Measurements from ENCODE around the gene SH3GLB1.

Gene SH3GLB1

GRCh38 chr1:86750530-86750929 lies 46.2 kb downstream of the SH3GLB1 start:
- no peak overlapping the region for H3K27ac Mint-ChIP-seq
- H3K4me1 Mint-ChIP-seq (ENCODE audit: low read depth) = no peaks in the 10 kb centered on the region
- H3K36me3 Mint-ChIP-seq (ENCODE audit: low read depth) = peaks cover 3% of the 10 kb centered on the region
- peaks cover 5% of the 10 kb centered on the region for H3K27me3 Mint-ChIP-seq (ENCODE audit: low read depth)
- no peak for DNase-seq (ENCODE audit: low spot score)
- H3K4me3 Mint-ChIP-seq = no peak overlapping the region
- H3K9me3 Mint-ChIP-seq = no peaks in the 10 kb centered on the region

DNA sequence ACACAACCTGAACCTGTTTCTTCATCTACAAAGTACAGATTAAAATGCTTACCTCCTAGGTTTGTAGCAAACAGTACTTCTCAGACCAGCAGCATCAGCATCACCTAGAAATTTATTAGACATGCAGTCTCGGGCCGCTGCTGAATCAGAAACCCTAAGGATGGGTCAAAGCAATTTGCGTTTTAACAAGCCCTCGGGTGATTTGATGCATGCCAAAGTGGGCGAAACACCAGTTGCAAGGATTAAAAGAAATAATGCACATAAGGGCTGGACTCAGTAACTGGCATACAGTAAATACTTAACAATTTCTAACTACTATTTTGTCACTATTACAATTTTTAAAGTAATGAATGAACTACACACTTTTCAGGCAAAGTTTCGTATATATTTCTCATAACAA lies 47.5 kb downstream of the SH3GLB1 start:
- Mint-ChIP-seq H3K9me3 (no peaks in the 10 kb centered on the region), H3K36me3 (ENCODE audit: low read depth) (no peaks in the 10 kb centered on the region), H3K4me3 (no peak overlapping the region), H3K27me3 (ENCODE audit: low read depth) (peaks cover 5% of the 10 kb centered on the region), H3K27ac (no peak overlapping the region), H3K4me1 (ENCODE audit: low read depth) (no peaks in the 10 kb centered on the region)
- no peak for DNase-seq (ENCODE audit: low spot score)

DNA sequence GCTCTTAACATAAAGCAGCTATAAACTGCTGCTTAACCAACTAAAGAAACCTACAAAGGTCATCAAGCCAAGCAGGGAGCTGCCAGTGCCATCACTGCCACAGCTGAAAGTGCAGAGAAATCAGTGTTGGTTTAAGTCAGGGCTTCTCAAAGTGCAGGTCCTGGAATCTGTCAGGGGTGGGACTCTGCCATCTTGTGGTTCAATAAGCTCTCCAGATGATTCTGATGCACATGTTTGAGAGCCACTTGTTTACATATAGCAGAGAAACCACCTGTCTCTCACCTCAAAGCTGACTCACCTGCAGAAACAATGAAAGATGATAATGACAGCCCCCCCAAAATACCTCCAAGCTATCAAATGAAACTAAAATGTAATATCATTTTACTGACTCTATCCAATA lies 49.3 kb downstream of the SH3GLB1 start:
- DNase-seq (ENCODE audit: low spot score) = peak; percentile 6
- H3K36me3 Mint-ChIP-seq (ENCODE audit: low read depth) = no peaks in the 10 kb centered on the region
- peaks cover 5% of the 10 kb centered on the region for H3K27me3 Mint-ChIP-seq (ENCODE audit: low read depth)
- no peak overlapping the region for H3K27ac Mint-ChIP-seq
- H3K4me1 Mint-ChIP-seq (ENCODE audit: low read depth) = no peaks in the 10 kb centered on the region
- H3K9me3 Mint-ChIP-seq = no peaks in the 10 kb centered on the region
- no peak overlapping the region for H3K4me3 Mint-ChIP-seq

GRCh38 chr1:86754265-86754974 lies 50.0 kb downstream of the SH3GLB1 start:
- H3K27me3 Mint-ChIP-seq (ENCODE audit: low read depth) = peaks cover 5% of the 10 kb centered on the region

DNA sequence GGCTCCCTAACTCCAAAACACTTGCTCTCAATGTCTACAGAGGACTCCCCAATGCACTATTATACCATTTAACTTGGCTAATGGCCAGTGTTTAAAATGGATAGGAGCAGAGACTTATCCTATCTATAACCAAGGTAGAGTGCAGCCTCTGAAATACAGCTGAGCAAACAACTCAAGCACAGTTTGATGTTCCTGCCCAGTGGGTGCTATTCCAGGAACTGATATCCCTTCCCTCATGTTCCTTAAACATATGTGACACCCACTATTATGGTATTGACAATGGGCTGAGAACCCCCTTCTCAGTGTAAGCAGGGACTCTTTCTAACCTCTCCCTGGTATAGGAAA lies 51.7 kb downstream of the SH3GLB1 start:
- no peak for DNase-seq (ENCODE audit: low spot score)
- H3K36me3 Mint-ChIP-seq (ENCODE audit: low read depth) = no peaks in the 10 kb centered on the region
- H3K4me1 Mint-ChIP-seq (ENCODE audit: low read depth) = no peaks in the 10 kb centered on the region
- no peak overlapping the region for H3K27ac Mint-ChIP-seq
- peaks cover 5% of the 10 kb centered on the region for H3K27me3 Mint-ChIP-seq (ENCODE audit: low read depth)
- peaks cover 4% of the 10 kb centered on the region for H3K9me3 Mint-ChIP-seq
- no peak overlapping the region for H3K4me3 Mint-ChIP-seq

More at GRCh38 chr1:86754265-86754974, 50.0 kb downstream of the SH3GLB1 start:
- H3K36me3 Mint-ChIP-seq (ENCODE audit: low read depth) = no peaks in the 10 kb centered on the region
- no peaks in the 10 kb centered on the region for H3K9me3 Mint-ChIP-seq
- no peak overlapping the region for H3K27ac Mint-ChIP-seq
- H3K4me3 Mint-ChIP-seq = no peak overlapping the region
- H3K4me1 Mint-ChIP-seq (ENCODE audit: low read depth) = no peaks in the 10 kb centered on the region
- DNase-seq (ENCODE audit: low spot score) = no peak

DNA sequence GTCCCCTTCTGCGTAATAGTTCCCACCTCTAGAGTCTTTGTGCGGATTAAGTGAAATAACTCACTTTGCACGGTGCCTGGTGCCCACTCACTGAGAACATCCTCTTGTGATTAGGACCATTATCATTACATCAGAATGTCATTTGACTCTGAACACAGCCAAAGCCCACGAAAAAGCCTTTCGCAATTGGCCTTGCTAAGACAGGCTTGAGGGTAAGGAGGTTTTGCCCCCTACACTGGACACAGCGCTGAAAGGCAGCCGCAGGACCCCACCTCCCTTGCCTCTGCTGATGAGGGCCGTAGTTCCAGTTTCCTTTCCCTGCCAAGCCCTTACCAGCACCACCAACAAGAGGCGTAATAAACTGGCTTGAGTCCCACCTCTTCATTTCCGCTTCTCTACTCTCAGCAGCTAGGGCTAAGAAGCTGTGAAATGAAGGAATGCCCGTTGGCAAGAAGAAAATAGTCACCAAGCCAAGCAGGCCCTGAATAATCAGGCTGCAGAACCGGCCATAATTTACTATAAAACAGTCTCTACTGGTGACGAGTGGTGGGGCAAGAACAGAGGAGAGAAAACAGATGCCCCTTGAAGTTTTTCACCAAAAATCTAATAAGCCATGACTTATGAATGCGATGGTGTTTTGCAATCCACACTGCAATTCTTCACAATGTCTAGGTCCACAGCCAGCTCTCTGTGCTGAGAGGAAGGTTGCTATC lies 53.1 kb downstream of the SH3GLB1 start:
- H3K36me3 Mint-ChIP-seq (ENCODE audit: low read depth) = no peaks in the 10 kb centered on the region
- H3K4me3 Mint-ChIP-seq = no peak overlapping the region
- H3K4me1 Mint-ChIP-seq (ENCODE audit: low read depth) = no peaks in the 10 kb centered on the region
- DNase-seq (ENCODE audit: low spot score) = no peak
- H3K27ac Mint-ChIP-seq = no peak overlapping the region
- H3K27me3 Mint-ChIP-seq (ENCODE audit: low read depth) = peaks cover 5% of the 10 kb centered on the region
- peaks cover 4% of the 10 kb centered on the region for H3K9me3 Mint-ChIP-seq

GRCh38 chr1:86758570-86758969 lies 54.2 kb downstream of the SH3GLB1 start:
- no peak for DNase-seq (ENCODE audit: low spot score)
- Mint-ChIP-seq H3K4me1 (ENCODE audit: low read depth) (no peaks in the 10 kb centered on the region), H3K36me3 (ENCODE audit: low read depth) (no peaks in the 10 kb centered on the region), H3K27me3 (ENCODE audit: low read depth) (peaks cover 2% of the 10 kb centered on the region), H3K9me3 (peaks cover 4% of the 10 kb centered on the region), H3K4me3 (no peak overlapping the region), H3K27ac (no peak overlapping the region)

GRCh38 chr1:86760199-86760598 lies 55.8 kb downstream of the SH3GLB1 start:
- Mint-ChIP-seq H3K36me3 (ENCODE audit: low read depth) (no peaks in the 10 kb centered on the region), H3K4me1 (ENCODE audit: low read depth) (no peaks in the 10 kb centered on the region), H3K4me3 (no peak overlapping the region)

GRCh38 chr1:86762336-86762735 lies 58.0 kb downstream of the SH3GLB1 start:
- Mint-ChIP-seq H3K36me3 (ENCODE audit: low read depth) (no peaks in the 10 kb centered on the region), H3K4me1 (ENCODE audit: low read depth) (no peaks in the 10 kb centered on the region), H3K27me3 (ENCODE audit: low read depth) (no peaks in the 10 kb centered on the region), H3K27ac (no peak overlapping the region), H3K9me3 (peaks cover 4% of the 10 kb centered on the region), H3K4me3 (no peak overlapping the region)
- no peak for DNase-seq (ENCODE audit: low spot score)

More at GRCh38 chr1:86760199-86760598, 55.8 kb downstream of the SH3GLB1 start:
- DNase-seq (ENCODE audit: low spot score) = no peak
- Mint-ChIP-seq H3K27ac (no peak overlapping the region), H3K27me3 (ENCODE audit: low read depth) (no peaks in the 10 kb centered on the region), H3K9me3 (peaks cover 4% of the 10 kb centered on the region)

DNA sequence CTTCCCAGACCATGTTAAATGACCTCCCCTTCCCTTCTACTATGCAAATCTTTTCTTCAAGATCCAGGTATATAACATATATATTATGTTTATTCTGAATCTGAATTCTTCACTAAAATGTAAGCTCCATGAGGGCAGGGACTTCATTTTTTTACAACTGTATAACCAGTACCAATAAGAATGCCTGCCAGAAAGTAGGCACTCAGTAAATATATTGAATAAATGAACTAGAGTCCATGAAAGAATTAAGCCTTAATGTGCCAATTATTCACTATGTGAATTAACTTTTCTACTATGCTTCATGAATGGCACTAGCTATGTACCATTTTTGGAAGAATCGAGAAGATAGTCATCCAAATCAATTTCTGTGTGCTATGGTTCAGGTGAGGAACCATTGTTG lies 60.1 kb downstream of the SH3GLB1 start:
- Mint-ChIP-seq H3K4me1 (ENCODE audit: low read depth) (no peaks in the 10 kb centered on the region), H3K4me3 (no peak overlapping the region), H3K27me3 (ENCODE audit: low read depth) (no peaks in the 10 kb centered on the region), H3K9me3 (peaks cover 4% of the 10 kb centered on the region), H3K27ac (no peak overlapping the region), H3K36me3 (ENCODE audit: low read depth) (no peaks in the 10 kb centered on the region)
- DNase-seq (ENCODE audit: low spot score) = no peak

- H3K36me3 Mint-ChIP-seq (ENCODE audit: low read depth) = no peaks in the 10 kb centered on the region
- peaks cover 1% of the 10 kb centered on the region for H3K9me3 Mint-ChIP-seq
- no peak for DNase-seq (ENCODE audit: low spot score)
- H3K27ac Mint-ChIP-seq = no peak overlapping the region
- H3K4me1 Mint-ChIP-seq (ENCODE audit: low read depth) = no peaks in the 10 kb centered on the region
- H3K4me3 Mint-ChIP-seq = no peak overlapping the region
- no peaks in the 10 kb centered on the region for H3K27me3 Mint-ChIP-seq (ENCODE audit: low read depth)
Observed at GRCh38 chr1:86765073-86765472, 60.7 kb downstream of the SH3GLB1 start.

DNA sequence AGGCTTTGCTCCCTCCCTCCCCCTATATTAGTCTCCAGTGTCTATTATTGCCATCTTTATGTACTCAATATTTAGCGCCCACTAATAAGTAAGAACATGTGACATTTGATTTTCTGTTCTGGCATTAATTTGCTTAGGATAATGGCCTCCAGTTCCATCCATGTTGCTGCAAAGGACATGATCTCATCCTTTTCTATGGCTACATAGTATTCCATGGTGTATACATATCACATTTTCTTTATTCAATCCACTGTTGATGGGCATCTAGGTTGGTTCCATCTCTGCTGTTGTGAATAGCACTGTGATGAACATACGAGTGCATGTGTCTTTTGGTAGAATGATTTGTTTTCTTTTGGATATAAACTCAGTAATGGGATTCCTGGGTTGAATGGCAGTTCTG lies 61.3 kb downstream of the SH3GLB1 start:
- H3K27me3 Mint-ChIP-seq (ENCODE audit: low read depth) = no peaks in the 10 kb centered on the region
- no peak overlapping the region for H3K27ac Mint-ChIP-seq
- no peak for DNase-seq (ENCODE audit: low spot score)
- H3K36me3 Mint-ChIP-seq (ENCODE audit: low read depth) = no peaks in the 10 kb centered on the region
- no peaks in the 10 kb centered on the region for H3K4me1 Mint-ChIP-seq (ENCODE audit: low read depth)
- H3K4me3 Mint-ChIP-seq = no peak overlapping the region
- H3K9me3 Mint-ChIP-seq = no peaks in the 10 kb centered on the region

GRCh38 chr1:86768554-86768953 lies 64.2 kb downstream of the SH3GLB1 start:
- no peaks in the 10 kb centered on the region for H3K9me3 Mint-ChIP-seq
- H3K4me3 Mint-ChIP-seq = no peak overlapping the region
- H3K36me3 Mint-ChIP-seq (ENCODE audit: low read depth) = no peaks in the 10 kb centered on the region
- no peak for DNase-seq (ENCODE audit: low spot score)
- no peak overlapping the region for H3K27ac Mint-ChIP-seq
- no peaks in the 10 kb centered on the region for H3K27me3 Mint-ChIP-seq (ENCODE audit: low read depth)
- peaks cover 3% of the 10 kb centered on the region for H3K4me1 Mint-ChIP-seq (ENCODE audit: low read depth)

DNA sequence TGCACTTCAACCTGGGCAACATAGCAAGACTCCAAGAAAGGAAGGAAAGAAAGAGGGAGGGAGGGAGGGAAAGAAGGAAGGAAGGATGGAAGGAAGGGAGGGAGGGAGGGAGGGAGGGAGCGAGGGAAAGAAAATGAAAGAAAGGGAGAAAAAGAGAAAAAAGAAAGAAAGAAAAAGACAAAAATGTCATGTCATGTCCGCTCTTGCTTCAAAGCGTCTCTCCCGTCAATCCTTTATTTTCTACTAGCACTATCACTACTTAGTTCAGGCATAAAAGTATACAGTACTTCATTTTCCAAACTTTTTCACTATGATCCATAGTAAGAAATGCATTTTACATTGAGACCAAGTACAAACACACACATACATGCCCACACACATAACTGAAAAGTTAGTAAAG lies 64.7 kb downstream of the SH3GLB1 start:
- Mint-ChIP-seq H3K27me3 (ENCODE audit: low read depth) (no peaks in the 10 kb centered on the region), H3K36me3 (ENCODE audit: low read depth) (no peaks in the 10 kb centered on the region), H3K9me3 (no peaks in the 10 kb centered on the region), H3K4me3 (no peak overlapping the region), H3K4me1 (ENCODE audit: low read depth) (peaks cover 7% of the 10 kb centered on the region), H3K27ac (no peak overlapping the region)
- no peak for DNase-seq (ENCODE audit: low spot score)
